Activated CD8-positive, alpha-beta memory T cell treated with anti-CD3 and anti-CD28 coated beads, Interleukin-2, amount 50 U/mL, for 4 hours (primary cell): Measurements from ENCODE around the gene RHBDL2.
"Not testable (repeated sequence)": the region's sequence is repeated elsewhere in the genome, so short reads cannot be mapped to it uniquely, and the experiment has no call there.

Experiments used
- DNase-seq: peaks from one replicate; pipeline ENCODE4 v3.0.0-alpha.2; 2020

RHBDL2 gene

DNA sequence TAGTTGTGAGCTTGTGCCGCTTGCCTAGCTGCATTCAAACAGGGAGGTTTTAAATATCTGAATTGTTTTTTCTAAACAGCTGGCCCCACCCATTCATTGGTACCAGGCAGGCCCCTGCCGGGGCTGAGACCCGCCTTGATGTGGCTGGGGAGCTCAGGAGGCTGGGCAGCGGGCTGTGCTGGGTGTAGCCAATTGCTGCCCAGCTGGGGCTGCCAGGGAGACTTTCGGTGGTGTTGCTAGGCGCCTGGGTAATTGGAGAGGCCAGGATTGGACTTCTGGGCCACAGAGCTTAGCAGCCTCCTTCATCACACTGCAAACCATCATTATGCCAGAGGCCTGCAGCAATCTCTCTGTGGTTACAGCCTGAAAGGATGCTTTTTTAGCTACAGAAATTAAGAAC lies 12.2 kb downstream of the RHBDL2 start:
- no peak for DNase-seq

- DNase-seq, result no peak
Measured at GRCh38 chr1:38929054-38929453, 12.6 kb downstream of the RHBDL2 start.

GRCh38 chr1:38926091-38926490 lies 15.5 kb downstream of the RHBDL2 start:
- no peak for DNase-seq

DNA sequence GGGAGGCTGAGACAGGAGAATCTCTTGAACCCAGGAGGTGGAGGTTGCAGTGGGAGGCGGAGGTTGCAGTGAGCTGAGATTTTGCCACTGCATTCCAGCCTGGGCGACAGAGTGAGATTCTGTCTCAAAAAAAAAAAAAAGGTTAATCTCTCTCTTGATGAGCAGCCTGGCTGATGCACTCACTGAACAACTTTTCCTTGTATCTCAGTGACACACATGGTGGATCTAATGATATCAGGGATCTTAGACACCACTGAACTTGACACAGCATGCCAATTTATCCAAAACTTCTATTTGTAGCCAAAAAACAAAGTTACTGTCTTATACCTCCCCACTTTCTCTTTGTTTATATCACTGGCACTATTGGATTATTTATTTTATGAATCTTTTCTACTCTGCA lies 16.2 kb downstream of the RHBDL2 start:
- DNase-seq, result no peak

DNA sequence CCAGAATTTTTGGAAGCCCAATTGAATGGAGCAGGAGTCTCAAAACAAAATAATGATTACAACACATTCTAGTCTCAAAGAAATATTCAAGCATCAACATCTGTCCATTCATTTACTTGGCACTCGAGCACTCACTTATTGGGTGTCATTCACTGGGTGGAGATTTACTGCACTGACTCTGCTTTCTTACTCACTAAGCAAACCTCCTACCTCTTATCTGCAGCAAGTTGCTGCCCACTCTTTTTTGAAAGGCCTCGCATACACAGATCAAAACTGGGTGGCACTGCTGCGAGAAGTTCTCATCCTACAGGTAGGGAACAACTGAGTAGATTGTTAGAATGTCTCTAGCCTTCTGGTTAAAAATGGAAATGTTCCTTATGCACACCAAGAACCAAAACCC lies 18.0 kb downstream of the RHBDL2 start:
- DNase-seq, result no peak

DNA sequence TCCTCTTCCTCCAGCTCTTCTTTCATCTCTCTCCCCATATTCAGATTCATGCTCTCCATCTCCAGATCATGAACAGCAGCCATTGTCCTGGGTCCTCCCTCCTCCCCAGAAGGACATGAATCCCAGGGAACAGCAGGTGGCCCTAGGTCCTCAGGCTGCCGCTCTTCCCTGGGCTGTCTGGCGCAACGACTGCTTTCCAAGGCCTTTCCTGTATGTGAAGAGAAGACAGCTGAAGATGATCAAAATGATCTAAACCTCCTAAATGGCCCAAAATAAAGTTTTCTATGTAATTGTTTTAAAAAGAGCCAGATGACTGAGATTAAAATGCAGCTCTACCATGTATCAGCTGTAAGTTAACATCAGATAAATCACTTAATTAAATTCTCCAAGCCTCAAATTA lies 22.5 kb downstream of the RHBDL2 start:
- no peak for DNase-seq

GRCh38 chr1:38918568-38918967 lies 23.1 kb downstream of the RHBDL2 start:
- no peak for DNase-seq

GRCh38 chr1:38917772-38918171 lies 23.9 kb downstream of the RHBDL2 start:
- no peak for DNase-seq

DNA sequence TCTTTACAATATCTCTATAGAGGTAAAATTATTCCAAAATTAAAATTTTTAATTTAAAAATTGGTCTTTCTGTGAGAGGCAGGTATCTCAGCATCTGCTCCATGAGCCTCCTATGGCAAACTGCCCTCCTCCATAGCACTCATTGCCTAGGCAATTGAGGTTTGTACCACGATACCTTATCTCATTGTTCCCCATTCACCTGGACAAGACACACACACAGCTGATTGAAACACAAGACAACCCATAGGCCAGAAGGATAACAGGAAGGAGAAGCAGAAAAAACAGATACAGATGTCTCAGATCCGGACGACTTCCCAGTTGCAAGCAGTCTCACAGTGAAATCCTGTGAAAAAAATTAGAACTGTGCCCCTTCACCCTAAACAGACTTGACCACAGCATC lies 24.3 kb downstream of the RHBDL2 start:
- DNase-seq, result no peak

DNA sequence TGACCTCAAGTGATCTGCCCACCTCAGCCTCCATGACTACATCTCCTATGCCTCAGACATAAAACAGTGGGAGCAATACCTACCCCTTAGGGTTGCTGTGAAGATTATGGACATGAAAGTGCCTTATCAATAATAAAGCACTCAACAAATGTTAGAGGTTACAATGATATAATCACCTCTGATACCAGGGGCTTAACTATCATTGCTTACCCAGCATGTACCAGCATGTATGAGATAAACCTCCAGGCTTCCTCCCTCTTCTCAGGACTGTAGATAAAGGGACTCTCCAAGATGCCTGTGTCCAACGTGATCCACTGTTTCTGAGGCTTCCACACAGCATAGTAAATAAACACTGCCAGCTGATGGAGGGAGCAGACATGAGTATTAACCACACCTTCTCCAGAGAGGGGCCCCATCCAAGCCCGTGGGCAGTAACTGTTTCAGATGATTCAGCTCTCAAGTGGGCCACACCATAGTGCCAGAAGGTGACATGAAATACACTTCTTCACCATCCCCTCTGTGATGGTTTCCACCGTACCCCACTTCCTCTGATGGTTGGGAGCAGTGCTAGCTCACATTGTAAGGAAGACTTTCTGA lies 26.2 kb downstream of the RHBDL2 start:
- no peak for DNase-seq

GRCh38 chr1:38914908-38915307 lies 26.7 kb downstream of the RHBDL2 start:
- not testable (repeated sequence) for DNase-seq

DNA sequence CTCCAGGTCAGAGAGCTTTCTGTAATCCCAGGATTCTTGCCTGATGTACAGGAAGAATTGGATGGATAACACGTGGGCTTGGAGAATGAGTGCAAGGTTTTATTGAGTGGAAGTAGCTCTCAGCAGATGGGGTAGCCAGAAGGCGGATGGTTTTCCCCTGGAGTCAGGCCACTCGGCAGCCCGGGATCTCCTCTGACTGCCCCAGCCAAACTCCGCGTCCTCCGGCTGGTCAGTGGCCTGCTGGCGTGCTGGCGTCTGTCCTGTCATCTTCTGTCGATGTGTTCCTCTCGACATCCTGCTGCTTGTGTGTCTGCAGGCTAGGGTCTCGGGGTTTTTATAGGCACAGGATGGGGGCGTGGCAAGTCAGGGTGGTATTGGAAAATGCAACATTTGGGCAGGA lies 32.8 kb downstream of the RHBDL2 start:
- DNase-seq, result no peak

- no peak for DNase-seq
Measured at GRCh38 chr1:38905985-38906384, 35.6 kb downstream of the RHBDL2 start.

DNA sequence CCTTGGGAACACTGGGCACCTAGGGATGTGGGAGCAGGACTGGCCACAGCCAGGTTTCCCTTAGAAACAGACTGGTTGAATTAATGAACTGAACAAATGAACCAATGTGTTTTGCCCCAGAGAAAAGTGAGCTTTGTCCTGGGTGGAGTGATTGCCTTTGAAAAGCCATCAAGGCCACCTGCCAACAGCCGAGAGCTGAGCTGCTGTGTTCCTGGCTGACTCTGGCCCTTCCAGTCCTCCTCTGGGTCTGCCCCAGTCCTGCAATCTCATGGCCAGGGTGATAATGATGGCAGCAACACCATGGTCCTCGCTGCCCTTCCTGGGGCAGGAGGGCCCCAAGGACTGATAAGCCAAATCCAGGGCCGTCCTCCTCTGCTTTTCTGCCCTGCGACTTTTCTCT lies 42.1 kb downstream of the RHBDL2 start:
- DNase-seq, result no peak

DNA sequence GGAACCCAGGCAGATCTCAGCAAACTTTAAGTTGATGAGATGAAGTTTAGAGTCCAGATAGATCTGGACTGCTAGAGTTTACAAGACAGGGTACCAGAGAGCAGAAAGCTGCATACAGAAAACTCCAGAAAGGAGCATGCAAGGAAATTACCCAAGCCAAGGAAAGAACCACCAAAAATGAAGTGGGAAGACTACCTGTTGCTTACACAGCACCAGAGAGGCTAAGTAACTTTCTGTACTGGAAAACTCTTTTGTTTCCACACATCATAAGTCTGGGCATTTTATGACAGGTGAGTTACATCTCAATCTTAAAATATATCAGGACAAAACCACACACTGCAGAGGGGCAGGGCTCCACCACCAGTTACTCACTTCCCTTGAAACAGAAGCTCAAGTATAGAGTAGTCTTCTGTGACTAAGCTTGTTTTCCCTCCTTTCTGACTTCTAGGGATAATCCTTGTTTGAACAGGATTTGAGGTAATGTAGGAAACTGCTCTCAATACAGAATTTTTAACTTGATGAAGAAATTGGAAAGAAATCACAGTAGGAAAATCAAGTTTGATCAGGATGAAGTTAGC lies 42.9 kb downstream of the RHBDL2 start:
- no peak for DNase-seq

DNA sequence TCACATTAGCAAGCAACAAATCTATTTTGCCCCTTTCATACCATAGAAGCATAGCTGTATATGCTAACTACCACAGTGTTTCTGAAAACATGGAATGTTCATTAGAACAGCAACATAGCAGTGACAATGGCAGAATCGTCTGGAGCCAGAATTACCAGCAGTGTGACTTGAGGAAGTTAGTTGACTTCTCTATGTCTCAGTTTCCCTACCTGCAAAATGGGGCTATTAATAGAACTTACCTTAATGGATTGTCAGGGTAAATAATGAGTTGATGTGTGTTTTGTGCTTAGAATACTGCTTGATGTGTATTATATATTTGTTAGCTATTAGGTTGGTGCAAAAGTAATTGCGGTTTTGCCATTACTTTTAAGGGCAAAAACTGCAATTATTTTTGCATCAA lies 45.5 kb downstream of the RHBDL2 start:
- no peak for DNase-seq

DNA sequence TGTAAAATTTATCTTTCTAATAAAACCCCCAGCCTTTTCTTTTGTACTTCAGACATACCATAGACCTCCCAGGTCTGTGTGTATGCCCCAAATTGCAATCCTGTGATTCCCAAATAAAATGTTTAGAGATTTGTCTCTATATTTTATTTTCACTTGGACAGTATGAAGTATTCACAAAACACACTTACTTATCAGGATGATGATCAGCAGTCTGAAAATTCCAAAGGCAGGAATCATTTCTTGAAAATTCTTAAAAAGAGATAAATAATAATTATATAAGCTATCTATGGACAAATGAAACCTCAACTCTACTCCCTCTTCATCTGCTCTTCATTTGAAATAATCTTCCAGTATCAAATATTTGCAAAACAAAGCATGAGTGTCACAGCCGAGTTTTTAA lies 48.7 kb downstream of the RHBDL2 start:
- DNase-seq, result no peak

GRCh38 chr1:38891753-38892152 lies 49.9 kb downstream of the RHBDL2 start:
- DNase-seq, result no peak

DNA sequence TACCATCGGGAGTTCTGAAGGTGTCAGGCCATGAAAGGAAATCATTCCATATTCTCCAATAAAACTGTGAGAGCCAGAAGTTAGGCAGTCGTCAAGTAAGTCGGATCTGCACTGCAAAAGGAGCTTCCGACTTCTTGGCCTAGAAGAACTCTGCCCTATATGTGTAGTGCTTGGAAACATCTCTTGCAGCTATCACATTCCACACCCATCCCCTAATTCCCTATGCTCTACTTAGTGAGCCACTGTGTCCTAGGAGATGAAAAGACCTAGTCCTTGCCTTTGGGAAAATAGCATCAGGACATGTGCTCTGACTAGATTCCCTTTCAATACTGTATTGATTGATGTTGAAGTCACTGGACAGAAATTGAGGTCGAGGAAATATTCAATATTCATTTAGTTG lies 52.0 kb downstream of the RHBDL2 start:
- DNase-seq, result no peak

DNA sequence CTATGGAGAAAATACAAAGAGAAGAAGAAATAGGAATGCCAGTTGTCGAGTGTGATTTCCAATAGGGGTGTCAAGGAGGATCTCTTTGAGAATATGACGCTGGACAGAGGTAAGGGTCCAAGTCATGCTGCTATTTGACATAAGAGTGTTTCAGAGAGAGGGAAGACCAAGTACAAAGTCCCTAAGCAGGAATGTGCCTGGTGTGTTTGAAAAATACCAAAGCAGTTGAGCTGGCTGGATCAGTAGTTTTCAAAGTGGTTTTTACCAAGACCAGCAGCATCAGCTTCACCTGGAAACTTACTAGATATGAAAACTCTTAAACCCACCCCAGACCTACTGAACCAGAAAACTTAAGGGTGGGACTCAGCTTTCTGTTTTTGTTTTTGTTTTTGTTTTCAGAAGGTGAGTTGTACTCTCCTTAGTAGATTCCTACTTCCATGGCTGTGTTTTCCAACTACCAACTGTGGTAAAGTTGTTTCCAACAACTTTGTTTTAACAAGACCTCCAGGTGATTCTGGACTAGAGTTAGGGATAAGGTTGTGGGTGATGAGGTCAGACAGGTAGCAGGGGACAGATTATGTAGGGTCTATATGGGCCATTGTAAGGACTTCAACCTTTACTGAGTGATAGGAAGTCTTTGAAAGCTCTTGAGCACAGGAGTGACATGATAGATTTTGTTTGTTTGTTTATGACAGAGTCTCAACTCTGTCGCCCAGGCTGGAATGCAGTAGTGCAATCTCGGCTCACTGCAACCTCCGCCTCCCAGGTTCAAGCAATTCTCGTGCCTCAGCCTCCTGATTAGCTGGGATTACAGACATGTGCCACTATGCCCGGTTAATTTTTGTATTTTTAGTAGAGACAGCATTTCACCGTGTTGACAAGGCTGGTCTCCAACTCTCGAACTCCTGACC lies 53.0 kb downstream of the RHBDL2 start:
- no peak for DNase-seq

GRCh38 chr1:38885092-38885491 lies 56.5 kb downstream of the RHBDL2 start:
- no peak for DNase-seq

DNA sequence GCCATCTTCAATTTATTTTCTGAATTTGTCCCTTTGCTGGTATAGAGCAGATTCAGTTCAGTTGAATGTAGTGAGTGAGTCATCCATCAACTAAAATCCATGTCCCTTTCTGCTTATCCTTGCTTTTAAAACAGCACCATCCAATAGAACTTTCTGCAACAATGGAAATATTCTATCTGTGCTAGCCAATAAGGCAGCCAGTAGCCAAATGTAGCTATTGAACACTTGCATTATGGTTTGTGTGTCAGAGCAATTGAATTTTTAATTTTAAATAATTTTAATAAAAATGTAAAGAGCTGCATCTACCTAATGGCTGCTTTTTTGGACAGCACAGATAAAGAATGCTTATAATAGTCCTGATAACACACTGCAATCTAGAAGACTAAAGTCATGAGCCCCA lies 60.1 kb downstream of the RHBDL2 start, which contains the start of gene GJA9:
GJA9 (minus strand) TSS at position 101 of the 400 bp plus-strand sequence. CDS start 5,489 bp downstream, outside the sequence.
- no peak for DNase-seq

GRCh38 chr1:38875811-38876210 lies 65.8 kb downstream of the RHBDL2 start:
- no peak for DNase-seq
